Cardiac fibroblast (primary cell): ENCODE data around the gene GOLGA3.
"Not testable (repeated sequence)": the region's sequence is repeated elsewhere in the genome, so short reads cannot be mapped to it uniquely, and the experiment has no call there.

Experiments
- DNase-seq, 2 donors: peaks; one replicate each; pipeline versions ENCODE4 v3.0.0 to v3.0.0-alpha.2; 2010; ENCODE audit warnings: low read depth in 2 of 2
- H3K4me3 ChIP-seq, 2 donors: replicated peaks in 1 of 2; 1 replicate in 1 of 2; 2 replicates in 1 of 2; pipeline ENCODE4 v1.5.1; 2011; ENCODE audit warnings: low read depth in 2 of 2, low read length in 2 of 2, mild to moderate bottlenecking in 2 of 2, moderate library complexity in 1 of 2
- TF ChIP-seq, protein P1 (sequence below): IDR thresholded peaks from one replicate; pipeline ENCODE4 v1.5.1; 2011; ENCODE audit warnings: low read depth, mild to moderate bottlenecking, low read length, inconsistent platforms

GOLGA3 gene

DNA sequence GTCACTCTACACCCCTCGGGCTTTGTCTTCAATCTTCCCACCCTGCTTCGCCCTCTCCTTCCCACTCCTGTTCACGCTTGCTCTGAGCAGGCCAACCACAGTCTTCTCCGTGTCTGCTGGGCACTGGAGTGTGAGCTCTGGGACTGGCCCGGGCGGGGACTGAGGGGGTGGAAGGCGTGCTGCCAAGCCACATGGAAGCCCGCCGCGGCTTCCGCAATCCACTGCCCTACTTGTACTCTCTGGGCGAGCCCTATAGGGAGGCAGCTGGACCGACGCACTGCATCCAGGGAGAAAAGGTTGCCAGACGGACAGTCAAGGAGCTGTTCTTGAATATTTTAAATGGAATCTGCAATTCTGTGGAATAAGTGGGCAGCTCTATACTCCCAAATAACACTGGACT, 24.8 kb downstream of the GOLGA3 start:
- peak in 1 of 2 donors; percentile 17 for DNase-seq
- H3K4me3 ChIP-seq: no peak overlapping the region

DNA sequence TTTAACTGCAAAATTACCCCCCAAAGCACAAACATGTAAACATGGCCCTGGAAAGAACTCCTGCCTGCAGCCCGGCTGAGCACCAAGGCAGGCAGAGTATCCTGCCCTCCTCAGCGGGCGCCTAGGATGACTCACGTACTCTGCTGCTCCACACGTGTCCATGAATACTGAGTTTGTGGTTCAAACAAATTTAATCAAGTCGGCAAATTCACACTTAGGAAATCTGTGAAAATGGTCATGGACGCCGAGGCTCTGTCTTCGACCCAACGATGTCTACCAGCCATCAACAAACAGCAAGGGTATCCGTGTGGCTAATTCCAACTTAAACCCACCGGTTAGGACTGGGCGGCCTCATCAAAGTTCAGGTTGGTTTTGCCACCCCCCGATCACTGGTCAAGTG, 25.5 kb downstream of the GOLGA3 start:
- no peak for DNase-seq
- no peak overlapping the region for H3K4me3 ChIP-seq
- TF ChIP-seq, protein P1, sequence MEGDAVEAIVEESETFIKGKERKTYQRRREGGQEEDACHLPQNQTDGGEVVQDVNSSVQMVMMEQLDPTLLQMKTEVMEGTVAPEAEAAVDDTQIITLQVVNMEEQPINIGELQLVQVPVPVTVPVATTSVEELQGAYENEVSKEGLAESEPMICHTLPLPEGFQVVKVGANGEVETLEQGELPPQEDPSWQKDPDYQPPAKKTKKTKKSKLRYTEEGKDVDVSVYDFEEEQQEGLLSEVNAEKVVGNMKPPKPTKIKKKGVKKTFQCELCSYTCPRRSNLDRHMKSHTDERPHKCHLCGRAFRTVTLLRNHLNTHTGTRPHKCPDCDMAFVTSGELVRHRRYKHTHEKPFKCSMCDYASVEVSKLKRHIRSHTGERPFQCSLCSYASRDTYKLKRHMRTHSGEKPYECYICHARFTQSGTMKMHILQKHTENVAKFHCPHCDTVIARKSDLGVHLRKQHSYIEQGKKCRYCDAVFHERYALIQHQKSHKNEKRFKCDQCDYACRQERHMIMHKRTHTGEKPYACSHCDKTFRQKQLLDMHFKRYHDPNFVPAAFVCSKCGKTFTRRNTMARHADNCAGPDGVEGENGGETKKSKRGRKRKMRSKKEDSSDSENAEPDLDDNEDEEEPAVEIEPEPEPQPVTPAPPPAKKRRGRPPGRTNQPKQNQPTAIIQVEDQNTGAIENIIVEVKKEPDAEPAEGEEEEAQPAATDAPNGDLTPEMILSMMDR: no peak

More for the DNA sequence above, 24.8 kb downstream of the GOLGA3 start:
- TF ChIP-seq, protein P1: no peak

DNA sequence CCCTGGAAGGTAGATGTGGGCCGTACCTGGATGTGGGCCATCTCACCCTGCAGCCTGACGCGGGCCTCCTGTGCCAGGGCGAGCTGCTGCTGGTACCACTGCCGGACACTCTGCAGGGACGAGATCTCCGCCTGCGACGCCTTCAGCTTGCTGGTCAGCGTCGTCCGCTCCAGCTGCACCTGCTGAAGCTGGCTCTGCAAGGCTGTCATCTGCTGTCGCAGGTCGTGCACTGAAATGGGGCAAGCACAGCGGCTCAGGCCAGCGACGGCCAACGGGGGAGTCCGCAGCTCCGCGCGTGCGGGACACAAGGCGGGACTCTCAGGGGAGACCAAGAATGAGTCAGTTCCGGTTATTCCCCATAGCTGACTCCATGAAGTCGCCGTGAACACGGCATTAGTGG, 26.9 kb downstream of the GOLGA3 start:
- no peak overlapping the region for H3K4me3 ChIP-seq
- no peak for DNase-seq
- TF ChIP-seq, protein P1: no peak

DNA sequence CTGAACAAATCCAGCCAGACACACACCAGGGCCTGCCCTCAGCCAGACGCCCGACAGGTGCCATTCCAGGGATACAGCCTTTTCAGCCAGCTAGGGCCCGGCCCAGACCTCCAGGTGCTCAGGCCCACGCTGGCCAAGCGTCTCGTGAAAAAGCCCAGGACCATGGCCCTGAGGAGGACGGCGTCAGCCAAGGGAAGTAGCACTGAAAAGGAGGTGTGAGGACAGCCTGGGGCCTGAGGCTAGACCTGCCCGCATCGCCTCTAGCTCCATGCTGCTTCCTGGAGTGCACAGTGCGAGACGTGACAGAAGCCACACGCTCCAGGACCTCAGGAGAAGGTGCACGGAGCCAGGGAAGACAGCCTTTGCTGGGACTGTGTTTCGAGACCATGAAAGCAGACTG, 29.8 kb downstream of the GOLGA3 start:
- no peak for DNase-seq
- TF ChIP-seq, protein P1: no peak

DNA sequence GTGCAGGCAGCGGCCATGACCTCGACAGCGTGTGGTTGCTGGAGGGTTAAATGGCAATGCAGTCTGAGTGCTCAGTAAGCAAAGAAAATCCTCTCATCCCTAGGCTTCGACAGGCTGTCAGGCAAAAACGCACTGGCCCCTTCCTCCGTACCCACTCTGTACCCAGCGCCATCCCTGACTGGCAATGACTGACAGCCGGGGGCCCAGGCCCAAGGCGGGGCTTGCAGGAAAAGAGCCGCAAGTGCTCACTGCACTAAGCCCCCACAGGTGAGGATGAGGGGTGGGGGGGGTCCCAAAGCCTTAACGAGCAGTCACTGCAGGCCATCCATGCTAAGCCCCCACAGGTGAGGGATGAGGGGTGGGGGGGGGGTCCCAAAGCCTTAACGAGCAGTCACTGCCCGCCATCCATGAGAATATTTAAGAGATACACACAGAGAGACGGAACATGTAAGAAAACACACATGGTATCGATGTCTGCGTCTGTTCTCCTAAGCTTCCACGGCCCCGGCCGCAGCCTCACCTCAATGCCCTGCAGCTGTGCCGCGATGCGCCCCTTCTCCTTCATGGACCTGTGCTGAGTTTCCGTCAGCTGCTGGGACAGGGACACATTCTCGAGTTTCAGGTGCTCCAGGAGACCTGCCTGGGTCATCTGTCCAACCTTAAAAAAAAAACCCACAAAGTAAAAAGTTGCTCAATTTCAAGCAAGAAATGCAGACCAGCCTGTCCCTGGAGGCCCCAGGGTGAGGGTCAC, 30.7 kb downstream of the GOLGA3 start:
- no peak overlapping the region for H3K4me3 ChIP-seq
- DNase-seq: no peak
- TF ChIP-seq, protein P1: no peak

More for the DNA sequence above, 29.8 kb downstream of the GOLGA3 start:
- no peak overlapping the region for H3K4me3 ChIP-seq

DNA sequence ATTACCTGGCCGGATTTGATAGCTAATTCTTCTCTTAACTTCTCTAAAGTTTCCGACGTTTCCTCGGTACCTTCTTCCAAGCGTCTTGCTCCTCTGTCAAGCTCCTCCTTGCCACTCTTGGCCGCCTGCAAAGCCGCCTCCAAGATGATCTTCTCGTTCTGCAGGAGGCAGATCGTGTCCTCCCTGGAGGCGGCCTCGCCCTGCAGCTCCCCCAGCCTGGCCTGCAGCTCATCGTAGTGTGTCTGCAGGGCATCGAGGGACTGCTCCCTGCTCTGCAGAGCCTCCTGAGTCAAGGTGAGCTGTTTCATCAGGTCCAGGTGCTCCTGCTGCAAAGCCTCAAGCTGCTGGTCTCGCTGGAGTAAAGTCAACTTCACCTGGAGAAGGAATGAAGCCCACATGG, 32.8 kb downstream of the GOLGA3 start:
- DNase-seq: no peak
- TF ChIP-seq, protein P1: no peak
- no peak overlapping the region for H3K4me3 ChIP-seq

DNA sequence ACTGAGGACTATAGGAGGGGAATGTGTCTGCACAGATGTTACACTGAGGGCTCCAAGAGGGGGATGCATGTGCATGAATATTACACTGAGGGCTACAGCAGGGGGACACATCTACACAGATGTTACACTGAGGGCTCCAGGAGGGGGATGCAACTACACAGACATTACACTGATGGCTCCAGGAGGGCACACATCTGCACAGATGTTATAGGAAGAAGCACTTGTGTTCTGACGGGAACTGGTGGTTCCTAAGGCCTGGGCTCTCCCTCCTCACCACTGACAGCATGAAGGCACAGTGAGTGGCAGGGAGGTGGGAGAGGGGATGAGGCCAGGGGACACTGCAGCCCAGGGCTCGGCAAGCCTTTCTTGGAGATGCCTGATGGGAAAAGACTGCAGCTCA, 36.7 kb downstream of the GOLGA3 start:
- not testable (repeated sequence) for H3K4me3 ChIP-seq

More for the DNA sequence above, 36.7 kb downstream of the GOLGA3 start:
- not testable (repeated sequence) for DNase-seq
